H1 (cell line): ENCODE measurements around the gene PHRF1. TPM values are rescaled to one million over a fixed set of nuclear protein-coding genes. Genes with fewer than 3 reads are reported as not detected.

Source experiments
- BRCA1 ChIP-seq: IDR thresholded peaks from 2 replicates; pipeline ENCODE4 v1.6.1; 2012; ENCODE audit warnings: low read depth, low read length, improper control_type of control experiment
- CEBPB ChIP-seq: IDR thresholded peaks from 2 replicates; pipeline ENCODE4 v1.6.1; 2012; ENCODE audit warnings: low read depth, low read length
- GTF2F1 ChIP-seq: IDR thresholded peaks from 2 replicates; pipeline ENCODE4 v1.6.1; 2012; ENCODE audit warnings: low read depth, low read length, improper control_type of control experiment, borderline replicate concordance
- PHF8 ChIP-seq: fragments of 200-600 bp; sonication (generic); conservative IDR thresholded peaks from 2 replicates; pipeline ENCODE4 v1.7.1; 2012; ENCODE audit warnings: low read depth, mild to moderate bottlenecking, inconsistent platforms, low read length, moderate library complexity
- SP2 ChIP-seq: IDR thresholded peaks from 2 replicates; pipeline ENCODE4 v1.6.1; 2012; ENCODE audit warnings: mild to moderate bottlenecking, low read length, inconsistent platforms
- TAF7 ChIP-seq: optimal IDR thresholded peaks from 2 replicates; pipeline ENCODE3; 2011; ENCODE audit warnings: low read depth, mild to moderate bottlenecking, inconsistent platforms, low read length, moderate library complexity, borderline replicate concordance
- TEAD4 ChIP-seq: IDR thresholded peaks from 2 replicates; pipeline ENCODE4 v1.6.1; 2012; ENCODE audit warnings: low read depth, low read length, inconsistent platforms, mixed read lengths
- polyA plus RNA-seq, 7 experiments: library from polyadenylated mRNA; depleted of rRNA in 3 of 7; stranded (reverse) in 5 of 7; unstranded in 2 of 7; fragments of >200 nt in 5 of 7; fragments of 200-250 nt in 2 of 7; gene quantifications; 1 replicate in 5 of 7; 2 replicates in 1 of 7; 4 replicates in 1 of 7; pipeline versions ENCODE4 v1.2.1 to v1.2.3, GENCODE V29; 2011 to 2013; ENCODE audit warnings: missing spikeins in 2 of 7, mixed read lengths in 2 of 7
- total RNA-seq: library from RNA; stranded (reverse); fragmentation: NEBNext Ultra II Directional; extraction: Animal tissue kit (Norgen Biotek cat#: 25700); gene quantifications from 2 replicates; pipeline ENCODE4 v1.2.1, GENCODE V29; 2021
- TF ChIP-seq, protein P1 (sequence below): fragments of 300-600 bp; sonication (generic); IDR thresholded peaks from 2 replicates; pipeline ENCODE4 v1.7.1; 2012; ENCODE audit warnings: low read length, moderate library complexity, mild to moderate bottlenecking, inconsistent platforms; ENCODE audit not compliant: insufficient replicate concordance
- TF ChIP-seq, protein P2 (sequence below): IDR thresholded peaks from 2 replicates; pipeline ENCODE4 v1.6.1; 2011; ENCODE audit warnings: low read length, improper control_type of control experiment

The PHRF1 gene
- total and polyA plus RNA-seq, 2 of the 8 experiments (the other 6 are each of a cell fraction or from before 2014, with no cell fraction given): 13.4 to 37.3 TPM

DNA sequence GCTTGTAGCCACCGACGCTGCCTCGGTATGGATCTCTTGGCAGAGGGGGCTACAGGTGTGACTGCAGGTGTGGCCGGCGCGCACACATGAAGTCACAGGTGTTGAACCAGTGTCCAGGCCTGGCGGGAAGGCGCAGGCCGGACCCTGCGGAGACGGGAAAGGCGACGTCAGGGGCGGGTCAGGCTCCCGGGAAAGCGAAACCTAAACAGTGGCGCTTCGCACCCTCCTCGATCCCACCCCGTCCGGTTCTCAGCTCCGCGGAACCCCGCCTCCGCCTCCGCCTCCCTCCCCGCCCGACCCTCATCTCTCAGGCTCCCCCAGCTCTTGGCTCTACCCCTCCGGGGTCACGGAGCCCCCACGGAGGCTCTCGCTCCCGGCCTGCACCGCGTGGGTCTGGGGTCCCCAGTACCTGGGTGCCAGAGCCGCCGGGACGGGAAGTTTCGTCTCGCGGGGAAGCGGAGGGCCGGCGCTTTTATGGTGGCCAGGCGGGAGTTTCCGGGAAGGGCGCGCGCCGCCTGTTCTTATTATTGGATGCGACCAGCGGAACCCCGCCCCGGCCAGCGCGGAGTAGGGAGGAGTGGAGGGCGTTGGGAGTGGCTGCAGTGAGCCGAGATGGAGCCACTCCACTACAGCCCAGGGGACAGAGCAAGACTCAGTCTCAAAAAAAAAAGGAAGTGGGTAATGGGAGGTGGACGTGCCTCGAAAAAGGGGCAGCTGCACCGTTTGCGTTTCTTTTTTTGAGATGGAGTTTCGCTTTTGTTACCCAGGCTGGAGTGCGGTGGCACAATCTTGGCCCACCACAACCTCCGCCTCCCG, 39.4 kb downstream of the PHRF1 start, which contains the start of gene IRF7 (continued):
- TF ChIP-seq, protein P1, sequence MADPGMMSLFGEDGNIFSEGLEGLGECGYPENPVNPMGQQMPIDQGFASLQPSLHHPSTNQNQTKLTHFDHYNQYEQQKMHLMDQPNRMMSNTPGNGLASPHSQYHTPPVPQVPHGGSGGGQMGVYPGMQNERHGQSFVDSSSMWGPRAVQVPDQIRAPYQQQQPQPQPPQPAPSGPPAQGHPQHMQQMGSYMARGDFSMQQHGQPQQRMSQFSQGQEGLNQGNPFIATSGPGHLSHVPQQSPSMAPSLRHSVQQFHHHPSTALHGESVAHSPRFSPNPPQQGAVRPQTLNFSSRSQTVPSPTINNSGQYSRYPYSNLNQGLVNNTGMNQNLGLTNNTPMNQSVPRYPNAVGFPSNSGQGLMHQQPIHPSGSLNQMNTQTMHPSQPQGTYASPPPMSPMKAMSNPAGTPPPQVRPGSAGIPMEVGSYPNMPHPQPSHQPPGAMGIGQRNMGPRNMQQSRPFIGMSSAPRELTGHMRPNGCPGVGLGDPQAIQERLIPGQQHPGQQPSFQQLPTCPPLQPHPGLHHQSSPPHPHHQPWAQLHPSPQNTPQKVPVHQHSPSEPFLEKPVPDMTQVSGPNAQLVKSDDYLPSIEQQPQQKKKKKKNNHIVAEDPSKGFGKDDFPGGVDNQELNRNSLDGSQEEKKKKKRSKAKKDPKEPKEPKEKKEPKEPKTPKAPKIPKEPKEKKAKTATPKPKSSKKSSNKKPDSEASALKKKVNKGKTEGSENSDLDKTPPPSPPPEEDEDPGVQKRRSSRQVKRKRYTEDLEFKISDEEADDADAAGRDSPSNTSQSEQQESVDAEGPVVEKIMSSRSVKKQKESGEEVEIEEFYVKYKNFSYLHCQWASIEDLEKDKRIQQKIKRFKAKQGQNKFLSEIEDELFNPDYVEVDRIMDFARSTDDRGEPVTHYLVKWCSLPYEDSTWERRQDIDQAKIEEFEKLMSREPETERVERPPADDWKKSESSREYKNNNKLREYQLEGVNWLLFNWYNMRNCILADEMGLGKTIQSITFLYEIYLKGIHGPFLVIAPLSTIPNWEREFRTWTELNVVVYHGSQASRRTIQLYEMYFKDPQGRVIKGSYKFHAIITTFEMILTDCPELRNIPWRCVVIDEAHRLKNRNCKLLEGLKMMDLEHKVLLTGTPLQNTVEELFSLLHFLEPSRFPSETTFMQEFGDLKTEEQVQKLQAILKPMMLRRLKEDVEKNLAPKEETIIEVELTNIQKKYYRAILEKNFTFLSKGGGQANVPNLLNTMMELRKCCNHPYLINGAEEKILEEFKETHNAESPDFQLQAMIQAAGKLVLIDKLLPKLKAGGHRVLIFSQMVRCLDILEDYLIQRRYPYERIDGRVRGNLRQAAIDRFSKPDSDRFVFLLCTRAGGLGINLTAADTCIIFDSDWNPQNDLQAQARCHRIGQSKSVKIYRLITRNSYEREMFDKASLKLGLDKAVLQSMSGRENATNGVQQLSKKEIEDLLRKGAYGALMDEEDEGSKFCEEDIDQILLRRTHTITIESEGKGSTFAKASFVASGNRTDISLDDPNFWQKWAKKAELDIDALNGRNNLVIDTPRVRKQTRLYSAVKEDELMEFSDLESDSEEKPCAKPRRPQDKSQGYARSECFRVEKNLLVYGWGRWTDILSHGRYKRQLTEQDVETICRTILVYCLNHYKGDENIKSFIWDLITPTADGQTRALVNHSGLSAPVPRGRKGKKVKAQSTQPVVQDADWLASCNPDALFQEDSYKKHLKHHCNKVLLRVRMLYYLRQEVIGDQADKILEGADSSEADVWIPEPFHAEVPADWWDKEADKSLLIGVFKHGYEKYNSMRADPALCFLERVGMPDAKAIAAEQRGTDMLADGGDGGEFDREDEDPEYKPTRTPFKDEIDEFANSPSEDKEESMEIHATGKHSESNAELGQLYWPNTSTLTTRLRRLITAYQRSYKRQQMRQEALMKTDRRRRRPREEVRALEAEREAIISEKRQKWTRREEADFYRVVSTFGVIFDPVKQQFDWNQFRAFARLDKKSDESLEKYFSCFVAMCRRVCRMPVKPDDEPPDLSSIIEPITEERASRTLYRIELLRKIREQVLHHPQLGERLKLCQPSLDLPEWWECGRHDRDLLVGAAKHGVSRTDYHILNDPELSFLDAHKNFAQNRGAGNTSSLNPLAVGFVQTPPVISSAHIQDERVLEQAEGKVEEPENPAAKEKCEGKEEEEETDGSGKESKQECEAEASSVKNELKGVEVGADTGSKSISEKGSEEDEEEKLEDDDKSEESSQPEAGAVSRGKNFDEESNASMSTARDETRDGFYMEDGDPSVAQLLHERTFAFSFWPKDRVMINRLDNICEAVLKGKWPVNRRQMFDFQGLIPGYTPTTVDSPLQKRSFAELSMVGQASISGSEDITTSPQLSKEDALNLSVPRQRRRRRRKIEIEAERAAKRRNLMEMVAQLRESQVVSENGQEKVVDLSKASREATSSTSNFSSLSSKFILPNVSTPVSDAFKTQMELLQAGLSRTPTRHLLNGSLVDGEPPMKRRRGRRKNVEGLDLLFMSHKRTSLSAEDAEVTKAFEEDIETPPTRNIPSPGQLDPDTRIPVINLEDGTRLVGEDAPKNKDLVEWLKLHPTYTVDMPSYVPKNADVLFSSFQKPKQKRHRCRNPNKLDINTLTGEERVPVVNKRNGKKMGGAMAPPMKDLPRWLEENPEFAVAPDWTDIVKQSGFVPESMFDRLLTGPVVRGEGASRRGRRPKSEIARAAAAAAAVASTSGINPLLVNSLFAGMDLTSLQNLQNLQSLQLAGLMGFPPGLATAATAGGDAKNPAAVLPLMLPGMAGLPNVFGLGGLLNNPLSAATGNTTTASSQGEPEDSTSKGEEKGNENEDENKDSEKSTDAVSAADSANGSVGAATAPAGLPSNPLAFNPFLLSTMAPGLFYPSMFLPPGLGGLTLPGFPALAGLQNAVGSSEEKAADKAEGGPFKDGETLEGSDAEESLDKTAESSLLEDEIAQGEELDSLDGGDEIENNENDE: no peak
- TF ChIP-seq TEAD4 (no peak), BRCA1 (no peak), CEBPB (no peak), GTF2F1 (no peak), PHF8 (peak; percentile 72), SP2 (no peak), TAF7 (no peak)
- TF ChIP-seq, protein P2, sequence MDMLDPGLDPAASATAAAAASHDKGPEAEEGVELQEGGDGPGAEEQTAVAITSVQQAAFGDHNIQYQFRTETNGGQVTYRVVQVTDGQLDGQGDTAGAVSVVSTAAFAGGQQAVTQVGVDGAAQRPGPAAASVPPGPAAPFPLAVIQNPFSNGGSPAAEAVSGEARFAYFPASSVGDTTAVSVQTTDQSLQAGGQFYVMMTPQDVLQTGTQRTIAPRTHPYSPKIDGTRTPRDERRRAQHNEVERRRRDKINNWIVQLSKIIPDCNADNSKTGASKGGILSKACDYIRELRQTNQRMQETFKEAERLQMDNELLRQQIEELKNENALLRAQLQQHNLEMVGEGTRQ: no peak
